HK-2 (cell line): ENCODE data around the gene SH3GL3.

Experiments used
- DNase-seq: peaks from one replicate; pipeline ENCODE4 v3.0.0-alpha.2; 2018; ENCODE audit not compliant: unreplicated experiment

SH3GL3 gene

GRCh38 chr15:83446904-83447709, at the start of gene SH3GL3:
Gene SH3GL3, plus strand, starts transcription at chr15:83447341. Its CDS starts 193 bp downstream, at chr15:83447534.
- peak; percentile 54 for DNase-seq

- no peak for DNase-seq
Observed at GRCh38 chr15:83398626-83399025, 48.5 kb upstream of the SH3GL3 start.

GRCh38 chr15:83404121-83404520, 43.0 kb upstream of the SH3GL3 start:
- no peak for DNase-seq

- DNase-seq = no peak
Observed at GRCh38 chr15:83410532-83410931, 36.6 kb upstream of the SH3GL3 start.

- no peak for DNase-seq
Observed at GRCh38 chr15:83413054-83413719, 34.0 kb upstream of the SH3GL3 start.

GRCh38 chr15:83422081-83422480, 25.1 kb upstream of the SH3GL3 start:
- DNase-seq = no peak

GRCh38 chr15:83422541-83422940, 24.6 kb upstream of the SH3GL3 start:
- DNase-seq = no peak

GRCh38 chr15:83424101-83424500, 23.0 kb upstream of the SH3GL3 start:
- DNase-seq = no peak

- DNase-seq = no peak
Observed at GRCh38 chr15:83430441-83430840, 16.7 kb upstream of the SH3GL3 start.

- DNase-seq = no peak
Observed at GRCh38 chr15:83431521-83431920, 15.6 kb upstream of the SH3GL3 start.

- no peak for DNase-seq
Observed at GRCh38 chr15:83435202-83435601, 11.9 kb upstream of the SH3GL3 start.

GRCh38 chr15:83435782-83436181, 11.4 kb upstream of the SH3GL3 start:
- DNase-seq = no peak

GRCh38 chr15:83436513-83437158, 10.5 kb upstream of the SH3GL3 start:
- no peak for DNase-seq

GRCh38 chr15:83443076-83443847, 3.9 kb upstream of the SH3GL3 start:
- no peak for DNase-seq

GRCh38 chr15:83444936-83445335, 2.2 kb upstream of the SH3GL3 start:
- no peak for DNase-seq

GRCh38 chr15:83445643-83446042, 1.5 kb upstream of the SH3GL3 start:
- no peak for DNase-seq

- DNase-seq = no peak
Observed at GRCh38 chr15:83446417-83446816, 724 bp upstream of the SH3GL3 start.

- no peak for DNase-seq
Observed at GRCh38 chr15:83449250-83449671, 2.1 kb downstream of the SH3GL3 start.

- no peak for DNase-seq
Observed at GRCh38 chr15:83449937-83450506, 2.9 kb downstream of the SH3GL3 start.

GRCh38 chr15:83457149-83457548, 10.0 kb downstream of the SH3GL3 start:
- DNase-seq = no peak

- DNase-seq = no peak
Observed at GRCh38 chr15:83458381-83458780, 11.2 kb downstream of the SH3GL3 start.

- no peak for DNase-seq
Observed at GRCh38 chr15:83462026-83462425, 14.9 kb downstream of the SH3GL3 start.
